ENCODE data around the gene QPRT. TPM values are rescaled to one million over a fixed set of nuclear protein-coding genes. Genes with fewer than 3 reads are reported as not detected.
"Not testable (repeated sequence)": the region's sequence is repeated elsewhere in the genome, so short reads cannot be mapped to it uniquely, and the experiment has no call there.

QPRT gene
- total RNA-seq, 1 donor from 2014 or later: 1.0 TPM

DNA sequence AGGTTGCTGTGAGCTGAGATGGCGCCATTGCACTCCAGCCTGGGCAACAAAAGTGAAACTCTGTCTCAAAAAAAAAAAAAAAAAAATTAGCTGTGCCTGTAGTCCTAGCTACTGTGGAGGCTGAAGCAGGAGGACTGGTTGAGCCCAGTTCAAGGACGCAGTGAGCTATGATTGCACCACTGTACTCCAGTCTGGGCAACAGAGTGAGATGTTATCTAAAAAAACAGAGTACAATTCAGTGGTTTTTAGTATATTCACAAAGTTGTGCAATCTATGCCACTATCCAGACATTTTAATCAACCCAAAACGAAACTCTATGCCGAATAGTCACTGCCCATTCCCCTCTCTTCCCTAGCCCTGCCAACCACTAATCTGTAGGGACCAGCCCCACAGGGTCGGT is 41.7 kb downstream of the QPRT start:
- no peak for DNase-seq

GRCh38 chr16:29721167-29721879 is 42.3 kb downstream of the QPRT start:
- peak; percentile 73 for DNase-seq

DNA sequence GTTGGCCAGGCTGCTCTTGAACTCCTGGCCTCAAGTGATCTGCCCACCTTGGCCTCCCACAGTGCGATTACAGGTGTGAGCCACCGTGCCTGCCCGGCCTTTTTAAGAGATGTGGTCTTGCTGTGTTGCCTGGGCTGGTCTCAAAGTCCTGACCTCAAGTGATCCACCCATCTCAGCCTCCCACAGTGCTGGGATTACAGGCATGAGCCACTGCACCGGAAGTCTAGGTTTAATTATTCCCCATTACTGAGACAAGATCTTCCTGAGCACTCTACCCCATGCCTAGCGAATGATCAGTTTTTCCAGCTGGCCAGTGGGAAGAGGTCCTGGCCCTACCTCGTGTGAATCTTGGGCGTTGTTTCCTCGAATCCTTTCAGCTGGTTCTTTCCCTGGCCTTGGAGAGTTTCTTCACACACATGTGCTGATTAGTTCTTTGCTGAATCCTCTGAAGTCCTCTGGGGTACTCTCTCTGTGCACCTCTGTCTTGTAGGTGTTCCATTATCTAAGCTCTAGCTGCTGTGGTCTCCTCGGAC is 47.9 kb downstream of the QPRT start:
- no peak for DNase-seq

DNA sequence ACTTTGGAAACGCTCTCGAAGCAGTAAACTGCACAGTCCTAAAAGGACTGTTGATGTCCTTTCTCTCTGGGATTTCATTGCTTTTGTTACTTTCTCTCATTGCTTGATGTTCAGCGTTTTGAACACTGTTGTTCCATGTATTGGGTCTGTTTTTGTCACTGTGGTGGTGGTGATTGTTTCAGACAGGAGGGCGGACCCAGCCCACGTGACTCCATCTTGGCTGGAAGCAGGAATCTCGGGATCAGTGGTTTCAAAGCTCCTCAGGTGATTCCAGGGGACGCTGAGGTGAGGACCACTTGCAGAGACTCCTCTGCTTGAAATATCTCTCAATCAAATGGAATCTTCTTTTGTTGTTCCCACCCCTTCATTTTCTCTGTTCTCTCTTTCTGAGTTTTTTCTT is 48.5 kb downstream of the QPRT start:
- no peak for DNase-seq

DNA sequence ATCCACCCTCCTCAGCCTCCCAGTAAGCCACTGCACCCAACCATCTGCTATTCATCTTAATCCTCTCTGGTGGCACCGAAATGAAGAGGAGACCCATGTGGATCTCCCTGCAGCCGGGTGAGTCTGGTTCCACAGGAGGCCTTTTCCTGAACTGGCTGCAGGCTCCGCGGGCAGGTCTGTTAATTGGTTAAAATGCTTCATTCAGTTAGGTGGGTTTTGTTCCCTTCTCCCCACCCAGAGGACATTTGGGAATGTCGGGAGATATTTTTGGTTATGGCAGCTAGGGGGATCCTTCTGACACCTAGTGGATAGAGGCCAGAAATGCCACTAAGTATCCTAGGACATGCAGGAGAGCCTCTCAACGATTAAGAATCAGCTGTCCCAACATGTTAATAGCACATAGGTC is 50.1 kb downstream of the QPRT start:
- DNase-seq: peak; percentile 64

DNA sequence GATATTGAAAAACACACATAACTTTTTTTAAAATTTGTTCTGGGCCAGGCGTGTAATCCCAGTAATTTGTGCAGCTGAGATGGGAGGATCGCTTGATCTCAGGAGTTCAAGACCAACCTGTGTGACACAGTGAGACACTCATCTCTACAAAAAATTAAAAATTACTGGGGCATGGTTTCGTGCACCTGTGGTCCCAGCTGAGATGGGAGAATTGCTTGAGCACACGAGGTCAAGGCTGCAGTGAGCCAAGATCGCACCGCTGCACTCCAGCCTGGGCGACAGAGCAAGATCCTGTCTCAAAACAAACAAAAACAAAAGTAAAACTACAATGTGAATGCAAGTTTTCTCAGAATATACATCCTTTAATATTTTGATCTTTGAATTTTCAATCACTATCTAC is 51.7 kb downstream of the QPRT start:
- no peak for DNase-seq

GRCh38 chr16:29731768-29732601 is 53.0 kb downstream of the QPRT start:
- not testable (repeated sequence) for DNase-seq

- no peak for DNase-seq
Observed at GRCh38 chr16:29734786-29735185, 55.8 kb downstream of the QPRT start.

GRCh38 chr16:29736112-29736511 is 57.1 kb downstream of the QPRT start:
- DNase-seq: peak; percentile 3

- DNase-seq: no peak
Observed at GRCh38 chr16:29736764-29737163, 57.8 kb downstream of the QPRT start.

GRCh38 chr16:29737713-29738112 is 58.7 kb downstream of the QPRT start:
- no peak for DNase-seq

GRCh38 chr16:29738514-29738913 is 59.5 kb downstream of the QPRT start:
- no peak for DNase-seq

GRCh38 chr16:29739927-29740629 is 61.1 kb downstream of the QPRT start:
- DNase-seq: not testable (repeated sequence)

- not testable (repeated sequence) for DNase-seq
Observed at GRCh38 chr16:29740630-29741015, 61.6 kb downstream of the QPRT start.

DNA sequence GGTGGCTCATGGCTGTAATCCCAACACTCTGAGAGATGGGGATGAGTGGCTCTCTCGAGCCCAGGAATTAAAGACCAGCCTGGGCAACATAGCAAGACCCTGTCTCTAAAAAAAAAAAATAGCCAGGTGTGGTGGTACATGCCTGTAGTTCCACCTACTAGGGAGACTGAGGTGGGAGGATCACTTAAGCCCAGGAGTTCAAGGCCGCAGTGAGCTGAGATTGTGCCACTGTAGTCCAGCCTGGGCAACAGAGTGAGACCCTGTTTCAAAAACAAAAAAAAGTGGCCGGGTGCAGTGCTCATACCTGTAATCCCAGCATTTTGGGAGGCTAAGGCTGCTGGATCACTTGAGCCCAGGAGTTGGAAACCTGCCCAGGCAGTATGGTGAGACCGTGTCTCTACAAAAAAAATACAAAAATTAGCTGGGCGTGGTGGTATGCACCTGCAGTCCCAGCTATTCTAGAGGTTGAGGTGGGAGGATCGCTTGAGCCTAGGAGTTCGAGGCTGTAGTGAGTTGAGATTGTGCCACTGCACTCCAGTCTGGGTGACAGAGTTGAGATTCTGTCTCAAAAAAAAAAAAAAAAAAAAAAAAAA is 63.8 kb downstream of the QPRT start:
- DNase-seq: no peak

DNA sequence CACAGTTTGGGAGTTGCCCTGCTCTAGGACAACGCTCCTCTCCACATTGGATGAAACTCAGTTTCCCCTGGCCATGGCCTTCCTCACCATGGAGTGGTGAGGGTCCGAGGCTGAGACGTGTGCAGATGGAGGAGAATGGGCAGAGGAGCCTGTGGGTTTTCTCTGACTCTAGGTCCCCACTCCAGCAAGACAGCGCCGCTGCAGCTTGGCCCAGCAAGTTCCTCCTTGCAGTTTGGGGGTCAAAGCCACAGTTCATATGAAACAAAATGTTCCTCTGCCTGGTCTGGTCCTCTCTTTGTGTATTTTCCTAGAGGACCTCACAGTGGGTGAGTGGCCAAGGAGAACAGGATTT is 64.5 kb downstream of the QPRT start:
- no peak for DNase-seq

DNA sequence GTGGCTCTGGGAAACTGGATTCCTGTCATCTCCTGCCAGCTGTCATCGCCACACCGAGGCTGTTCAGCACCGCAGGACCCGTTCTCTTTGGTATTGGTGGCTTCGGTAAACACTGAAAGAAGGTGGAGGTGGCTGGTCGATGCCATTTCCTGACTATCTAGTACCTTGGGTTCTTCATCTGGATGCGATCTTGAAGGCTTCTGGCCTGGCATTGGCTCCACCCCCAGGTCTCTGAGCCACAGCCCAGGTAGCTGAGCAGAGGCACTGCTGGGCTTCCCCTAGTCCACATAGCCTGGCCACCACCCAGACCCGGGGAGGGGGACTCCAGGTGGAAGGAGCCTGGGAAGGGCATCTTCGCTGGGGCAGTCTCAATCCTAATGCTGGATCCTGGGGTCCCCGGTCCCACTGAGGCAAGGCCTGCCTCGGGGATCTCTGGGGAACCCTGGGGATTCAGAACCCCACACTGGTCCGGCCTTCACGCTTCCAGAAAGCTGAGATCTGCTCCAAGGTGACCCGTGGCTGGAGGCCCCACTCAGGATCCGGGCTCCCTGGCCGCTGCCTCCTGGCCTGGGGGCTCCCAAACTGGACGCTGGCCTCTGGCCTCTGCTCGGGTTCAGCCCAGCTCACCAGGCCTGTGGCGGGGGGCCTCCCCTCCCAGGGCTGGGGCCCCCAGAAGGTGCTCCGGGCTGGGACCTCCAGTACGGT is 65.0 kb downstream of the QPRT start:
- no peak for DNase-seq

DNA sequence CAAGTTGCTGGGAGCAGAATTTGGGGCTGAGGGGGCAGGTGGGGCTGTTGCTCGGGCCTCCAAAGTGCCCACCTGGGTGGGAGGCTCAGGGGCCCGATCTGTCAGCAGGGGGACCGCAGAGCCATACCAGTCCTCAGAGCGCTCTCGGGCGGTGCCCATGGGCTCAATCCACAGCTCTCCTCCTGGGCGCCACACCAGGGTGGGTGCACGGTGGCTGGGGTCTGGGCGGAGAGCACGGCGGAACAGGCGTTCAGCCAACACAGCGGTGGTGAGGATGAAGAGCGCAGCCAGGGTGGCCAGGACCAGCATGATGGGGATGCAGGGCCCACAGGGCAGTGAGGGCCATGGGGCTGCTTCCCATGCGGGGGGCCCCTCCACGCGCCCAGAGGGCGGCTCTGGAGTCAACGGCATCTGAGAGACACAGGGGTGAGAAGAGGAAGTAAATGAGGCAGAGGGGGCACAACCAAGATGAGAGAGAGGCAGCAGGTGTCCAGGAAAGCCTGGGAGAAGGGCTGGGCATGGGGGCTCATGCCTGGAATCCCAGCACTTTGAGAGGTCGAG is 65.6 kb downstream of the QPRT start:
- no peak for DNase-seq

DNA sequence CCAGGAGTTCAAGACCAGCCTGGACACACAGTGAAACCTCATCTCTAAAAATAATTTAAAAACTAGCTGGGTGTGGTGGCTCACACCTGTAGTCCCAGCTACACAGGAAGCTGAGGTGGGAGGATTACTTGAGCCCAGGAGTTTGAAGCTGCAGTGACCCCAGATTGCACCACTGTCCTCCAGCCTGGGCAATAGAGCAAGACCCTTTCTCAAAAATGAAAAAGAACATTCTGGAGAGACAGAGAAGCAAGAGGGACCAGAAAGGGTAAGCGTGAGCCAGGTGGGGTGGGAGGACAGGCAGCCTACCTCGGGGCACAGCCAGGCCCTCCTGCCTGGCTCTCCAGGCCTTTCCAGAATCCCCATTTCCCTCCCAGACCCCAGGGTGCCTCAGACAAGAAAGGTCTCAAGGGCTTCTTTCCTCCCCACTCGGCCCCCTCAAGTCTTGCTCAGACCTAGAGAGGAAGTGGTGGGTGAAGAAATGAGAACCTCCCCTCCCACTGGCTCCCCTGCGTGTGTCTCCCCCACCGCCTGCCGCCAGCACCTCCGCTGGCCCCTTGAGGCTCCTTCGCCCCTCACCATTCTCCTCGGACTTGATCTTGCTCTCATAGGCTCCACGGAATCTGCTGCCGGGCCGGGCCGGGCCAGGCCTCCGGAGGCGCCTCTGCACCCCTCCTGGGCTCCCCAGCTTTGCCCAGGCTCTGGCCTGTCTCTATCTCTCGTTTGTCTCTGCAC is 66.3 kb downstream of the QPRT start:
- no peak for DNase-seq

- no peak for DNase-seq
Observed at GRCh38 chr16:29745853-29746345, 66.9 kb downstream of the QPRT start, which contains the start of gene C16orf54. Gene C16orf54 (minus strand): TSS chr16:29745990. CDS start chr16:29744951, 1,039 bp downstream.

- DNase-seq: not testable (repeated sequence)
Observed at GRCh38 chr16:29746518-29746917, 67.5 kb downstream of the QPRT start.

Measured in dermis blood vessel endothelial cell (primary cell).